LHCN-M2 (cell line): Measurements from ENCODE around the gene RBBP6. TPM values are rescaled to one million over a fixed set of nuclear protein-coding genes. Genes with fewer than 3 reads are reported as not detected.

Experiments used
- DNase-seq: peaks from one replicate; pipeline ENCODE4 v3.0.0-alpha.2; 2012; ENCODE audit warnings: low read depth
- total RNA-seq: library from RNA; depleted of rRNA; stranded (reverse); fragments of >200 nt; gene quantifications from 2 replicates; pipeline ENCODE4 v1.2.3, GENCODE V29; 2014

Gene RBBP6
- total RNA-seq, 1 experiment from 2014 or later: 26.0 TPM

DNA sequence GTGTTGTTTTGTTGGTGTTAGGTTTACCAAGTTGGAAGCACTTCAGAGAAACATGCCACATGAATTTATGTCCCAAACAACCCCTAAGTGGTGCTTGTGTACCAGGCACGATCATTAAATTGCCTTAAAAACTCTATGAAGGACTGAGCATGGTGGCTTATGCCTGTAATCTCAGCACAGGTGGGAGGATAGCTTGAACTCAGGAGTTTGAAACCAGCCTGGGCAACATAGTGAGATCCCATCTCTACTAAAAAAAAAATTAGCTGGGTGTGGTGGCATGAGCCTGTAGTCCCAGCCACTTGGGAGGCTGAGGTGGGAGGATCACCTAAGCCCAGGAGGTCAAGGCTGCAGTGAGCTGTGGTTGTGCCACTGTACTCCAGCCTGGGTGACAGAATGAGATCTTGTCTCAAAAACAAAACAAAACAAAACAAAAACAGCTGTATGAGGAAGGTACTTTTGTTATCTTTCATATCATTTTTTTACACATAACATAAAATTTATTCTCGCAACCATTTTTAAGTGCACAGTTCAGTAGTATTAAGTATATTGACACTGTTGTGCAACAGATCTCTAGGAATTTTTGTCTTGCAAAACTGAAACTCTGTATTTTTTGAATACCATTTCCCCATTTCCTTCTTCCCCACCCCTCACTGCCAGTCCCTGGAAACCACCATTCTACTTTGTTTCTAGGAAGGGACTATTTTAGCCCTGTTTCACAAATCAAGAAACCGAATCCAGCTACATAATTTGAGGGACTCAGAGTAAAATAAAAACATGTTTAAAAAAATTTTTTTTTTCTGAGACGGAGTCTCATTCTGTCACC lies 14.3 kb upstream of the RBBP6 start:
- DNase-seq: no peak

DNA sequence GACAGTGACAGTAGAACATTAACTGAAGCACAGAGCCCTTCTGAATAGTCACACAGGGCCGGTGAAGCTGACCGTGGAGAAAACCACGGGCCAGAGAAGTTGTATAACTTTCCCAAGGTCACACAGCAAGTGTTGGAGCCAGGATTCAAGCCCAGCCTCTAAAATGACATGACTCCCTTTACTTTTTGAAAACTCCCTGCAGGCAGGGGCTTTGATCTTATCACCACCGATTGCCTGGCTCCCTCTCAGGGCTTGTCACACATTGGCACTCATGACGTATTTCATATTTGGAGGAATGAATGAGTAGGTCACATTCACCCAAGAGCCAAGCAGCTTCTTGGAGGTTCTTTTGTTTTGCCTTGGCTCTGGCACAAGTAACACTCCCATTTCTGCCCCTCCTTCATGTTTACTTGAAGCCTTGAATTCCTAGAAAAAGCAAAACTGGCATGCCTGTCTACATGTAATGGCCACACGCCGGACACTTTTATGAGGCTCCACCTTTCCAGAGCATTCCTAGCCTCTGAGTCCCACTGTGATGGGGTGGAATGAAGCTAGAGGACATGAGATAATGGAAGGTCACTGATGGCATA lies 13.3 kb upstream of the RBBP6 start:
- DNase-seq: peak; percentile 19

DNA sequence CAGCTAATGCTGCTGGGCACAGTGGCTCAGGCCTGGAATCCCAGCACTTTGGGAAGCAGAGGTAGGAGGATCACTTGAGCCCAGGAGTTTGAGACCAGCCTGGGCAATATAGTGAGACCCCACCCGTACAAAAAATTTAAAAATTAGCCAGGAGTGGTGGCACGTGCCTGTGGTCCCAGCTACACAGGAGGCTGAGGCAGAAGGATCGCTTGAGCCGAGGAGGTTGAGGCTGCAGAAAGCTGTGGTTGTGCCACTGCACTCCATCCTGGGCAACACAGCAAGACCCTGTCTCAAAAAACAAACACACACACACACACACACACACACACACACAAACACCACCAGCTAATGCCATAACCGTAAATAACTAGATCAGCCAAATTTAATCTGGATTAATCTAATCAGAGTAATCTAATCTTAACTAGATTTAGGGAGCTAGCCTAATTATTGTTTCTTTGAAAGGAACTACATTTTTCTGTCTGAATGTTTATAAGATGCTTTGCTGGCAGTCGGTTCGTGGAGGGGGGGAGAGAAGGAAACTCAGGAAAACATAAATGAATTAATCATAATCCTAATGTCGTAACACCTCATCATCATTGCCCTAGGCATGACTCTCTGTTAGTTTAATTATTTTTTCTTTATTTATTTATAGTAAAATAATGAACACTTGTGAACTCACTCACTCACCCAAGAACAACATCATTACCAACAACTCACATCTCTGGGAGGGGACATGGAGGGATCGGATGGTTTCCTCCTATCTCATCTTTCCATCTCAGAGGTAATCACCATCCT lies 12.5 kb upstream of the RBBP6 start:
- DNase-seq: no peak

DNA sequence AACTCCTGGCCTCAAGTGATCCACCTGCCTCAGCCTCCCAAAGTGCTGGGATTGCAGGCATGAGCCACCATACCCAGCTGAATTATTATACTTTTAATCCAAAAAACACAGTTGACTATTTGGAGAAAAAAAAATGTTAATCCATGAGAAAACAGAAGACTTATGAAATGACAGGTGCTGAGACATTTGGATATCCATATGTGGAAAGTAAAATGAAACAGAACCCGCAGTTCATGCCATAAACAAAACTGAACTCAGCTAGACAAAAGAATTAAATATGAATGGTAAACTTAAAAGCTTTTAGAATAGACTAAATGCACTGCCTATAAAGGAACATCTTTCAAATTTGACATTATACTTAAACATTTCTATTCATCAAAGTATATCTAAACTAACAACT lies 8.2 kb upstream of the RBBP6 start:
- DNase-seq: no peak

DNA sequence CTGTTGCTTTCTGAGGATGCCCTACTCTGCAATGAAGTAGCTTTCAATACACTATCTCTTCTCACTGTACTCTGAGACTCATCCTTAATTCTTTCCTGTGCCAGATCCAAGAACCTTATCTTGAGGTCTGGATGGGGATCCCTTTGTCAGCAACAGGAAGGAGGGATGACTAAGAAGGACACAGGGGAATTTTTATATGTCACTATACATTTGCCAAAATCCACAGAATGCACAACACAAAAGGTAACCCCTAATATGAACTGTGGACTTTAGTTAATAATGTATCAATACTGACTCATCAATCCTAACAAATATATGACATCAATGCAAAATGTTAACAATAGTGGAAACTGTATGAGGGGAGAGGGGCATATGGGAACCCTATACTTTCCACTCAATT lies 4.7 kb upstream of the RBBP6 start:
- no peak for DNase-seq

DNA sequence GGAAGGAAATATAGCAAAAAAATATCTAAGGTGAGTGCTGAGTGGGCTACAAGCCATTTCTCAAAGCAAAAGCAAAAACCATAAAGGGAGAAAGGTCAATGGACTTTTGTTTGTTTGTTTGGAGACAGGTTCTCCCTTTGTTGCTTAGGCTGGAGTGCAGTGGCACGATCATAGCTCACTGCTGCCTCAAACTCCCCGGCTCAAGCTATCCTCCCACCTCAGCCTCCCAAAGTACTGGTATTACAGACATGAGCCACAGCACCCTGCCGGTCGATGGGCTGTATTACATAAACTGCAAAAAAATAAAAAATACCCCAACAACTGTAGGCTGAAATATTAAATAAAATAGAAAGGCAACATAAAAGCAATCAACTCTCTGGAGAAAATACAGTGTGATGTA lies 3.5 kb upstream of the RBBP6 start:
- no peak for DNase-seq

DNA sequence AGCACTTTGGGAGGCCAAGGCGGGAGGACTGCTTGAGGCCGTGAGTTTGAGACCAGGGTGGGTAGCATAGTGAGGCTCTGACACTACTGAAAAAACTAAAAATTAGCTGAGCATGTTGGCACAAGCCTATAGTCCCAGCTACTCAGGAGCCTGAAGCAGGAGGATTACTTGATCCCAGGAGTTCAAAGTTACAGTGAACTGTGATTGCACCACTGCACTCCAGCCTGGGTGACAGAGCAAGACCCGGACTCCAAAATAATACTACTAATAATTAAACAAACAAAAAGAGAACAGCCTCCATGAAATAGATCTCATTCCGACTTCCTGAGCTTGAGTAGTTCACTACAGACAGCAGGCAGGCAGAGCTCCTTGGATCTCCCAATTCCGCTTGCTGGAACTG lies 2.7 kb upstream of the RBBP6 start:
- DNase-seq: no peak

DNA sequence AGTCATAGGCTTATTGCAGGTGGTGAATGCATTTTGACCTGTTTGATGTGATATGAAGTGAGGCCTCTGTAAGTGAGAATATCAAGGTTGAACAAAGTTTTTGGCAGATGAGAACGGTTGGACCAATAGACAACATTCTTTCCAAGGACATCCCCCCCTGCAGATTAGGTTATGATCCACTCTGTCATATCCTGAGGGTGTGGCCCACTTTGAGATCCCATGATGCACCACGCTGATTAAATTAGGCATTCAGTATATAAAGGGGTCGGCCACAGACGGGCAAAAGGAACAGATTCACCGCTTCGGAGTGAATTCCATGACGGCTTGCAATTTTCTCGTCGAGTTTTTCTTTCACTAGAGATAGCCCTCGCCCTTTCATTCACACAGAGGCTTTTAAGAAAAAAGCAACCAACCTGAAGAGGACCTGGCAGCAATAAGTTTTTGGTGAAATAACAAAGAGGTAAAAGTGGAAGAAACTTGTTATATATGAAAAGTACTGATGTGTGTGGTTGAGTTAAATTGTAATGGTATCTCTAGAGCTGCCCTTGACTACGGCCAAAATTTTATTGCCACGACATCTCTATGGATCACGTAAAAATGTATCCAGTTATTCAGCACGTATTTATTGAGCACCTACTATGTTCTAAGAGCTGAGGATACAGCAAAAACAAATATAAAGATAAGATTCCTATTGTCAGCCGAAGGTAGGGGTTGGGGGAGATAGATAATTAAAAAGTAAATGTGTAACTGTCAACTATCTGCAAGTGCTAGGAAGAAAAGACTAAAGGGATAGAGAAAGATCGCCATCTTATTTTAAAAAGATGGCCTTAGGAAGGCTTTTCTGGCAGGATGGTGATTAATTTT lies 1.7 kb upstream of the RBBP6 start:
- DNase-seq: peak; percentile 11

DNA sequence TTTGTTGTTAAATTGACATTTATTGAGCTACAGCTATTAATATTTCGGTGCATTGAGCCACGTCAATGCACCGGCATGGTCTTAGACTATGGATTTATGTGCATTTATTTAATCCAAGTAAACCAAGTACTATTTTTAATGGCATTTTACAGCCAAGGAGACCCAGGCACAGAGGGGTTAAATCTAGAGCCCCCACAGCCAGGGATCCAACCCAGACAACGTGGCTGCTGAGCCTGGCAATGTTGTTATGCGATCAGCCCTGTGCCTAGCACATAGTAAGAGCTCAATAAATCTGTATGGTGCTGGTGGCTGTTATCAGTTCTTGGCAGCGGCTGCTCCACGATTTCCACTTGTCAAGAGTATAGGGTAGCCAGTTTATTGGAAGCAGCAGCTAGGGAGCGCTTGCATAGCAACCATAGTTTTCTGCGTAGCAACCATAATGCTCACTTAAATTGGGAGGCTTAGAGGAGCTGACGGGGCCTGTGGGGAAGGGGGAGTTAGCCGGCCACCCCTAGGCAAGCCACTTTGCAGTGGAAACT lies 541 bp upstream of the RBBP6 start:
- no peak for DNase-seq

DNA sequence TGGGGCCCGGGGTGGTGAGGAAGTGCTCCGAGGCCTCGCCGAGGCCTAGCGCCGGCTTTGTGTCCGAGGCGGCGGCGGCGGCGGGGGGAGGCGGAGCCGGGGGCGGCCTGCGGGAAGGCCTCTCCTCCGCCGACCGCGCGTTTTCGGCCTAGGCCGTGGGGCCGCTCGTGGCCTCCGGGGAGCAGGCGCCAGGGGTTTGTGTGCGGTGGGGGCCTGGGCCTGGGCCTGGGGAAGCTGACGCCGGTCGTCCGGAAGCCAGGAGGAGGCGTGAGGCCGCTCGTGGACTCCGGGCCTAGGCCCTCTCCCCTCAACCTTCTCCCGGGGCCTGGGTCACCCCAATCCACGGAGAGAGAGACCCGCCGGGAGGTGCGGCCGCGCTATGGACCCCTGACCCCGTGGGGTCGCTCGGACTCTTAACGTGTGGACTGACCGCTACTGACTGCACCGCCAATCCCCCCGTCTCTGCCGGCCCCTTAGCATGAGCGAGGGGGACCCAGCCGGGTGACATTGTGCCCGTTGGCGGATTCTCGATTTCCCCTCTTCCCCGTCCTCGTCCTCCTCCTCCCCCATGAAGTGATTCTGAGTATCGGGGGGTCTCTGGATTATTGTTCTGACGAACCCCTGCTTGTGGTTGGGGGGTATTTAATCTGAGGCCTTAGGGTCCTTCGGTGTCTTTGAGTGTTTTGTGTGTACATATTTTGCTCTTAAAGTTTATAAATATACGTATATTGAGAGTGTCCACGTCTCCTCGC lies 660 bp downstream of the RBBP6 start:
- no peak for DNase-seq

DNA sequence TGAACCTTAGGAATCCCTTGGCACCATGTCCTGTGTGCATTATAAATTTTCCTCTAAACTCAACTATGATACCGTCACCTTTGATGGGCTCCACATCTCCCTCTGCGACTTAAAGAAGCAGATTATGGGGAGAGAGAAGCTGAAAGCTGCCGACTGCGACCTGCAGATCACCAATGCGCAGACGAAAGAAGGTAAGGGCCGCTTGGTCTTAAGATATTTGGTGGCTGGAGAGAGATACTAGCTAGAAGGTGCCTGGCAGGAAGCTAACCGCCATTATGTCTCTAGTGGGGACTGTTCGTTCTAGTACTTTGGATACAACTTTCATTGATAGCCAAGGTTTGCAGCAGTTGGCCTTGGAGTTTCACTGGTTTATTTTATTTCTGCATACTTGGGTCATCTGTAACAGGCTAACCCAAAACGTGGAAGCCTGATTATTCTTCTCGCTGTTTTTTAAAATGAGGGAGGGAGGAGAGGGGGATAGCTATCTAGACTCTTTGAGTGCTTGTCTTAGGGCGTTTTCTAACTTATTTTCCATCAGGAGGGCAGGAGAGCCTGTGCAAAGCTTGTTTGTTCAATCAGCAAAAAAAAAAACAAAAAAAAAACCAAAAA lies 1.3 kb downstream of the RBBP6 start:
- peak; percentile 15 for DNase-seq

DNA sequence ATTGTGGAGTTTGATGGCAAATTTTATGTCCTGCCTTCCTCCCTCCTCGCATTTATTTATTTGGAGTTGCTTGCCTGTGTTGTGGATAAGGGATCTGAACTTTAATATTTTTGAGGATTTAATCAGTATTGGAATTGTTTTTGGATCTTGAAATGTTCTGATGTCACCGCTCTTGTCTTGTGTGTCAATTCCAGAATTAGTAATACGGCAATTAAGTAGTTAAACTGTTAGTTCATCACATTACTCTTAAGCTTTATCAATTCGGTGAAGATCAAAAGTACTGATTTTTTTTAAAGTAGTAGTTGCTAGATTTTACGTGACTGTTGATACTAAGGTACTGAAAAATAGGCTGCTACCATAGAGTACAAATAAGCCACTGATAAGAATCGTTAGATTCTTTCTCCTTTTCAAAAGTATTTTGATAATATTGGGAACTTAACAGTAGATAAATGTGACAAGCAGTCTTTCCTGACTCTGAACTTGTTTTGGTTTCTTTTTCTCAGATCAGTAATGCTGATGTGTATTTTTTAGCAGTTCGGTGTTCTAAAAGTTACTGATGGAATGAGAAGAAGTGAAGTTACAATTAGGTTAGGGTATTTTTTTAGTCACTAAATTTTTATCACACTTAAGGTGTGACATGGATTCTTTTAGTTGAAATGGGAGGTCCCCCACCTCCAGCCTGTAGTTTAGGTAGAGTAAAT lies 2.0 kb downstream of the RBBP6 start:
- no peak for DNase-seq

DNA sequence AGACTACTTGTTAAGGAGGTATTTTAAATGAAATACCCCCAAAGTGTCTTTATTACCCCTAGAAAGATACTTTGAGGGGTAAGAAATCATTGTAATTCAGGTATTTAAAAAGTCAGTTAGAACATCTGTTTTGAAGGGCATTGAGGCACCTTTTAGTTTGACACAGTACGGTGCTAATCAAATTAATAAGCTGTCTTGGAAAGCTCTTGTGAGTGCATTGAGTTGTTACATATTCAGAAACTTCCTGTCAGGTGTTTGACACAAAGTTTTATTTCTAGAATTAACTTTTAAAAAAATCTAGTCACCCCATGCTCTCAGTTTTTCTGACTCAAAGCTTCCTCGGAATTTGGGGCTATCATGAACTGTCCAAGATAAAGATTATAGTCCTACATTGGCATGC lies 4.6 kb downstream of the RBBP6 start:
- no peak for DNase-seq

DNA sequence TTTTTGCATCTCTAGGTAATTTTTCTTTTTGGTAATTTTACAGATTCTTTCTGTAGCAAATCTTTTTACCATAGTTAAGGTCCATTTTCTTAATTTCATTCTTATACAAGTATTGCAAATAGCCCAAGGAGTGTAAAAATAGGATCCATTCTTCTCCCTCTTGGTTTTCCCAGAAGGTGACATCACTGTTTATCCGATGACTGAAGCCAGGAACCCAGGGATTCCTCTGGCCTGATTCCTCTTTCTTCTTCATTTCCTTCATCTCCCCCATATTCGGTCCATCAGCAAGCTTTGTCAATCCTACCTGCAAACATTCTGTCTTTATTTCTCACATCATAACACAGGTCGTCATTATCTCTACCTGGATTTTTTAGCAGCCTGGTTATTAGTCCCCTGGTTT lies 5.3 kb downstream of the RBBP6 start:
- DNase-seq: peak; percentile 14

DNA sequence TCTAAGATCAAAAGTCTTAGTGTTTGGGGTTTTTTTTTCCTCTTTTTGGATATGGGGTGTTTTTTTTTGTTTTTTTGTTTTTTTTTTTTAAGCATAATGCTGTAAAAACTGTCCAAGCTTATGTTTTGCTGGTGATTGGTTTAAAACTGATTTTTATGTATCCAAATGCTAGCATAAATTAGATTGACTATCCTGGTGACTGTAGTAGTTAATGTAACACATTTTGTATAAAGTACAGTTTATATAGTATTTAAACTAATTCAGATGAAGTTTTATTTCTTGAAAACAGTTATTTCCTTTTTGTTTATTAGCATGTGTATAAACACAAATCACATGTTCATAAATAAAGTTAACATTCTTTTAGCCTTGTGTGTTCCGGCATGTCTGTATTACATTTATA lies 10.9 kb downstream of the RBBP6 start:
- no peak for DNase-seq

DNA sequence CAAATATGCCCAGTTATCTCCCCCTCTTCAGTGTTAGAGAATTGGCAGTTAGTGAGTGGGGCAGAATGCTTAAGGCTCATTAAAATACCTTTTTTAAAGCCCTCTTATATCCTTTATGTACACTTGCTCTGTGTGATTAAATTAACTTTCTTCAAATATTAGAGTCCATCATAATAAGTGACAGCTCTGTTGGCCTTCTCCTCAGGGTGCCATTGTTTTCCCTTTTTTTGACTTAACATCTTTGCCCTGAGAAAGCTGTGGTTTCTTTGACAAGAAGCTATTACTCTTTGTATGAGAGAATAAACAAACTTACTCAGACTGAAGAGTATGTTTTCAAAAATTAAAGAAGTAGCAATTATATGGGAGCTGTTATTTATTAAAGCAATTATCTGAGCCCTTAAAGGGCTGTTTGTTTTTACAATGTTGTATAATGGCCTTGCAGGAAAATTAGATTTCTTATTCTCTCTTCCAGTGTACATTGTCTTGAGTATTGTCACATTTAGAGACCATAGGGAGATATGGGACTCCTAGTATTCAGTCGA lies 13.4 kb downstream of the RBBP6 start:
- no peak for DNase-seq

DNA sequence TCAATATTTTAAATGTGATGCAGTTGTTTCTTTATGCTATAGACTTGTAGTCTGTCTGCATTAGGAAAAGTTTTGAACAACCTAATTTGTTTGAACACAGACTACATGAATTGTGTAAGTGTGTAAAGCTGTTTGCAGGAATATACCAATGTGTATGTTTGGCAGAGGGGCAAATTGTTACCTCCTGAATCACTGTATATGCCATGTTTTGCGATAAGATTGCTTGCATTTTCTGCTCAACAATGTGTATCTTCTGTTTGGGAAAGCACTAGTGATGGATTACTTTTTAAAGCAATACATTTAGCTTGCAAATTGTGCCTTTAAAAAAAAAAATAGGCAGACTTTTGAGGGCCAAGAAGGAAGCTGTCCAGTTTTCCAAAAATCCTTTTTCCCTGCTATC lies 14.6 kb downstream of the RBBP6 start:
- no peak for DNase-seq

DNA sequence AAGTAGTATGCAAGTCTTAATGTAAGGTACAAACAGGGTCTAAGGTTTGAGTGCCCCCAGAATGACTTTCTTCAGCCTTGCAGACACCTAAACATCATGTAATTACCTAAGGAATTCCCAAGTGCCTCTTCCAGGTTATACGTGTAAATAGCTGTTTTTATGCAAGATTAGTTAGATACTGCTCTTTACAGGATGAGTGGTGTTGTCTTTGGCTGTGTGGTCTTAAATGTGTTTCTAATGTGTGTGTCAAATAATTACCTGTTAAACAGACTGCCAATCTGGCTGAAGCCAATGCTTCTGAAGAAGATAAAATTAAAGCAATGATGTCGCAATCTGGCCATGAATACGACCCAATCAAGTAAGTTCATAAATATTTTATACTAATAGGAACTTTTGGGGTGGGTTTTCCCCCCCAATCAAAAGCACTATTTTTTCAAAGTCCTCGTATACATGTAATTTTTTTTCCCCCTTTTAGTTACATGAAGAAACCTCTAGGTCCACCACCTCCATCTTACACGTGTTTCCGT lies 16.0 kb downstream of the RBBP6 start:
- DNase-seq: no peak

DNA sequence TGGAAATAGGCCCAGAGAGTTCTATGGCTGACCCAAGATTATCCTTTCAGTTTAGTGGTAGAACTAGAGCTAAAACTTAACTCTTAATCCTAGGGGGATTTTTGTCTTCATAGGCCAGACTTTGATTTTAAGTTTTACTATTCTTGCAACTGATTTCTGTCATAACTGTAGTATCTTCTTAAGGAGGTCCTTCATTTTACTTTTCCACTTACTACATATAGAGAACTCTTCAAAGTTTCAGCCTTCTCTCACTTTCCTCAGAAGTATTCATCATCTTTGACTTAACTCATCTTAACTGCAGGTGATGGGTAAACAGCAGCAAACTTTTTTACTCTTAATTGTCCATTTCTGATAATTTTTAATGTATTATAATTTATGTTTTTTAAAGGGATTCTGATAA lies 23.4 kb downstream of the RBBP6 start:
- DNase-seq: no peak
